Measurements from ENCODE around the gene CCDC124.

GRCh38 chr19:17932485-17933338 is at the start of gene CCDC124:
- peak; percentile 84 for TF ChIP-seq POLR2A (IDR thresholded peaks at IDR 0.05; ENCODE audit: low read length)
- TF ChIP-seq GATA1 (IDR thresholded peaks at IDR 0.05; ENCODE audit: low read depth, low read length), result no peak

All from erythroblast (primary cell).